Spleen (tissue), 11 donors: ENCODE measurements around the gene SLC38A11. TPM values are rescaled to one million over a fixed set of nuclear protein-coding genes. Genes with fewer than 3 reads are reported as not detected.
"Not testable (repeated sequence)": the region's sequence is repeated elsewhere in the genome, so short reads cannot be mapped to it uniquely, and the experiment has no call there.

Experiments used
- DNase-seq: peaks from one replicate; pipeline ENCODE4 v3.0.0-alpha.2; 2020
- H3K27ac ChIP-seq, 8 donors: fragments of 200-600 bp; sonication (generic) in 7 of 8; 1 replicate in 4 of 8; 2 replicates in 4 of 8; pipeline versions ENCODE4 v1.5.0 to v1.8.0; 2016 to 2021; ENCODE audit warnings: inconsistent platforms in 4 of 8, mild to moderate bottlenecking in 4 of 8, moderate library complexity in 1 of 8
- H3K27me3 ChIP-seq, 7 donors: fragments of 200-600 bp; sonication (generic) in 6 of 7; replicated peaks in 1 of 7; 1 replicate in 4 of 7; 2 replicates in 3 of 7; pipeline versions ENCODE4 v1.5.0 to v1.8.0; 2016 to 2021; ENCODE audit warnings: inconsistent platforms in 3 of 7, mild to moderate bottlenecking in 1 of 7
- H3K36me3 ChIP-seq, 6 donors: fragments of 200-600 bp; sonication (generic) in 5 of 6; 1 replicate in 4 of 6; 2 replicates in 2 of 6; pipeline versions ENCODE4 v1.5.0 to v1.8.0; 2016 to 2021; ENCODE audit warnings: inconsistent platforms in 2 of 6
- H3K4me1 ChIP-seq, 6 donors: fragments of 200-600 bp; sonication (generic) in 5 of 6; 1 replicate in 3 of 6; 2 replicates in 3 of 6; pipeline versions ENCODE4 v1.5.0 to v1.8.0; 2016 to 2021; ENCODE audit warnings: inconsistent platforms in 3 of 6
- H3K4me3 ChIP-seq, 8 donors: fragments of 200-600 bp; sonication (generic) in 7 of 8; 1 replicate in 4 of 8; 2 replicates in 4 of 8; pipeline versions ENCODE4 v1.5.0 to v1.8.0; 2016 to 2021; ENCODE audit warnings: inconsistent platforms in 4 of 8, mild to moderate bottlenecking in 4 of 8, moderate library complexity in 2 of 8
- H3K9me3 ChIP-seq, 8 donors: fragments of 200-600 bp; sonication (generic) in 7 of 8; 1 replicate in 4 of 8; 2 replicates in 4 of 8; pipeline versions ENCODE4 v1.5.0 to v1.8.0; 2016 to 2021; ENCODE audit warnings: inconsistent platforms in 4 of 8
- CTCF ChIP-seq, 11 experiments: fragments of 200-600 bp in 7 of 11; fragments of 450-650 bp in 4 of 11; sonication (generic) in 4 of 11; IDR thresholded peaks in 8 of 11; conservative IDR thresholded peaks in 3 of 11; 1 replicate in 7 of 11; 2 replicates in 4 of 11; pipeline versions ENCODE4 v1.4.0 to v1.8.0; 2016 to 2021; ENCODE audit warnings: antibody characterized with exemption in 11 of 11, inconsistent platforms in 4 of 11, mild to moderate bottlenecking in 1 of 11
- POLR2A ChIP-seq, 3 donors: fragments of 450-650 bp; IDR thresholded peaks; one replicate each; pipeline ENCODE4 v1.5.1; 2017; ENCODE audit warnings: antibody characterized with exemption in 3 of 3, mild to moderate bottlenecking in 1 of 3
- POLR2AphosphoS5 ChIP-seq, 3 donors: sonication (generic); formaldehyde crosslinking; IDR thresholded peaks; one replicate each; pipeline ENCODE4 v1.5.1; 2017; ENCODE audit warnings: antibody characterized with exemption in 3 of 3
- WGBS, 5 donors: extraction: QIAGEN DNeasy Blood & Tissue Kit in 3 of 5; methylation state at CpG; one replicate each; pipeline versions ENCODE4 v1.1.5 to v1.1.7; 2013 to 2018; 5-methylcytosine and 5-hydroxymethylcytosine counted together
- intact Hi-C: fragments of 100-400 bp; cut with DNase I; formaldehyde crosslinking; loops from one replicate; pipeline ENCODE4 v1.15.0; 2023; ENCODE audit warnings: low total_unique reads
- polyA plus RNA-seq, 3 donors: library from polyadenylated mRNA; stranded (reverse); fragments of 200-250 nt; gene quantifications; one replicate each; pipeline ENCODE4 v1.2.1, GENCODE V29; 2013
- total RNA-seq, 7 donors: library from RNA; depleted of rRNA in 3 of 7; stranded (reverse); fragments of >200 nt in 3 of 7; fragmentation: NEBNext Ultra II Directional in 4 of 7; extraction: Animal tissue kit (Norgen Biotek cat#: 25700) in 4 of 7; gene quantifications; one replicate each; pipeline versions ENCODE4 v1.1.0 to v1.2.1, GENCODE V29; 2016 to 2021
- donor health status: healthy with polysubstance abuse.
- donor health status: DM: no; HTN: no; CAD: no; lungs with moderate emphysema.
- donor health status: DM: no; HTN: no; CAD: no.
- donor health status: Bipolar disorder and iron deficiency.
- donor health status: healthy.
- donor health status: DM: no; HTN: no; CAD: no.
- donor health status: DM: yes; HTN: yes; CAD: no.

SLC38A11 gene
- total and polyA plus RNA-seq, 10 donors = 5.8 to 48.6 (median 24.5) TPM

- no peak for TF ChIP-seq POLR2AphosphoS5 (IDR thresholded peaks at IDR 0.05)
- TF ChIP-seq POLR2A (IDR thresholded peaks at IDR 0.05) = no peak
- no peak for TF ChIP-seq CTCF (IDR thresholded peaks at IDR 0.05 in 8 of 11, conservative IDR thresholded peaks at IDR 0.05 in 3 of 11)
- no peak overlapping the region for H3K27ac ChIP-seq
- no peak overlapping the region for H3K4me3 ChIP-seq
- H3K27me3 ChIP-seq = no peaks in the 10 kb centered on the region
- intact Hi-C loops = no loop called here
- 82 to 92% (median 88%) methylated on average over 3 of the region's 3 CpGs for WGBS, 5 donors
- H3K4me1 ChIP-seq = peaks cover 0 to 20% (median 2%) of the 10 kb centered on the region in 6 donors
- H3K36me3 ChIP-seq = no peaks in the 10 kb centered on the region
- H3K9me3 ChIP-seq = no peaks in the 10 kb centered on the region
- no peak for DNase-seq
These were observed 29.1 kb upstream of the SLC38A11 start for GRCh38 chr2:164984428-164984827.

- TF ChIP-seq POLR2A (IDR thresholded peaks at IDR 0.05) (no peak), POLR2AphosphoS5 (IDR thresholded peaks at IDR 0.05) (no peak), CTCF (IDR thresholded peaks at IDR 0.05 in 8 of 11, conservative IDR thresholded peaks at IDR 0.05 in 3 of 11) (no peak)
- no peaks in the 10 kb centered on the region for H3K9me3 ChIP-seq
- H3K4me3 ChIP-seq = no peak overlapping the region
- DNase-seq = no peak
- intact Hi-C loops = no loop called here
- peaks cover 0 to 26% (median 5%) of the 10 kb centered on the region in 6 donors for H3K4me1 ChIP-seq
- H3K36me3 ChIP-seq = no peaks in the 10 kb centered on the region
- H3K27ac ChIP-seq = no peak overlapping the region
- H3K27me3 ChIP-seq = no peaks in the 10 kb centered on the region
- WGBS, 5 donors = 70 to 82% (median 73%) methylated on average over 7 of the region's 7 CpGs
These were observed 26.1 kb upstream of the SLC38A11 start for GRCh38 chr2:164981217-164981990.

- peaks cover 0 to 33% (median 7%) of the 10 kb centered on the region in 6 donors for H3K4me1 ChIP-seq
- DNase-seq, H3K27ac ChIP-seq, H3K4me3 ChIP-seq, H3K27me3 ChIP-seq, H3K36me3 ChIP-seq, intact Hi-C loops, H3K9me3 ChIP-seq: not testable (repeated sequence)
- 40 to 67% (median 48%) methylated on average over 2 of the region's 2 CpGs for WGBS, 5 donors
These were observed 25.4 kb upstream of the SLC38A11 start for GRCh38 chr2:164980688-164981087.

GRCh38 chr2:164979113-164979512, 23.8 kb upstream of the SLC38A11 start:
- WGBS, 5 donors = 74 to 98% (median 81%) methylated on average over 2 of the region's 2 CpGs
- no peaks in the 10 kb centered on the region for H3K27me3 ChIP-seq
- no peak overlapping the region for H3K4me3 ChIP-seq
- intact Hi-C loops = no loop called here
- no peaks in the 10 kb centered on the region for H3K36me3 ChIP-seq
- H3K9me3 ChIP-seq = no peaks in the 10 kb centered on the region
- peaks cover 2 to 49% (median 15%) of the 10 kb centered on the region in 6 donors for H3K4me1 ChIP-seq
- no peak for DNase-seq
- no peak overlapping the region for H3K27ac ChIP-seq
- TF ChIP-seq CTCF (IDR thresholded peaks at IDR 0.05 in 8 of 11, conservative IDR thresholded peaks at IDR 0.05 in 3 of 11) = no peak
- TF ChIP-seq POLR2A (IDR thresholded peaks at IDR 0.05) = no peak
- TF ChIP-seq POLR2AphosphoS5 (IDR thresholded peaks at IDR 0.05) = no peak

GRCh38 chr2:164976875-164977470, 21.6 kb upstream of the SLC38A11 start:
- intact Hi-C loops, H3K36me3 ChIP-seq: not testable (repeated sequence)
- WGBS, 5 donors = 52 to 74% (median 71%) methylated on average over 5 of the region's 5 CpGs

More at GRCh38 chr2:164976875-164977470, 21.6 kb upstream of the SLC38A11 start:
- H3K9me3 ChIP-seq, H3K27me3 ChIP-seq, H3K4me3 ChIP-seq, DNase-seq: not testable (repeated sequence)
- peaks cover 2 to 71% (median 19%) of the 10 kb centered on the region in 6 donors for H3K4me1 ChIP-seq
- peak overlapping the region in 5 of 8 donors; percentile 46 to 74 (median 69) for H3K27ac ChIP-seq
